Measurements from ENCODE around the gene IRF2BP2. TPM values are rescaled to one million over a fixed set of nuclear protein-coding genes. Genes with fewer than 3 reads are reported as not detected.
A peak's percentile ranks its signal among the peaks of the same experiment; 100 is the strongest.

Gene IRF2BP2
- total RNA-seq, 1 donor from 2014 or later: 55.6 TPM

GRCh38 chr1:234620272-234621126 is 10.5 kb upstream of the IRF2BP2 start:
- TF ChIP-seq CTCF (conservative IDR thresholded peaks at IDR 0.05): no peak
- H3K27me3 Mint-ChIP-seq (ENCODE audit: low read depth): no peaks in the 10 kb centered on the region
- H3K9me3 Mint-ChIP-seq: no peaks in the 10 kb centered on the region
- no peak overlapping the region for H3K27ac Mint-ChIP-seq (ENCODE audit: unreplicated experiment)
- H3K4me3 Mint-ChIP-seq: no peak overlapping the region
- H3K4me1 Mint-ChIP-seq: peaks cover 43% of the 10 kb centered on the region
- H3K36me3 Mint-ChIP-seq (ENCODE audit: low read depth): no peaks in the 10 kb centered on the region
- no peak for DNase-seq (ENCODE audit: low read depth, low spot score)

- Mint-ChIP-seq H3K4me3 (no peak overlapping the region), H3K4me1 (peaks cover 43% of the 10 kb centered on the region), H3K36me3 (ENCODE audit: low read depth) (no peaks in the 10 kb centered on the region), H3K27ac (ENCODE audit: unreplicated experiment) (no peak overlapping the region), H3K27me3 (ENCODE audit: low read depth) (no peaks in the 10 kb centered on the region), H3K9me3 (no peaks in the 10 kb centered on the region)
- TF ChIP-seq CTCF (conservative IDR thresholded peaks at IDR 0.05): no peak
- no peak for DNase-seq (ENCODE audit: low read depth, low spot score)
Observed at GRCh38 chr1:234619794-234620247, 9.8 kb upstream of the IRF2BP2 start.

GRCh38 chr1:234619071-234619480 is 9.1 kb upstream of the IRF2BP2 start:
- no peak for TF ChIP-seq CTCF (conservative IDR thresholded peaks at IDR 0.05)
- no peaks in the 10 kb centered on the region for H3K9me3 Mint-ChIP-seq
- H3K27ac Mint-ChIP-seq (ENCODE audit: unreplicated experiment): peak overlapping the region; percentile 81
- no peaks in the 10 kb centered on the region for H3K36me3 Mint-ChIP-seq (ENCODE audit: low read depth)
- no peak for DNase-seq (ENCODE audit: low read depth, low spot score)
- no peaks in the 10 kb centered on the region for H3K27me3 Mint-ChIP-seq (ENCODE audit: low read depth)
- no peak overlapping the region for H3K4me3 Mint-ChIP-seq
- peaks cover 46% of the 10 kb centered on the region for H3K4me1 Mint-ChIP-seq

- TF ChIP-seq CTCF (conservative IDR thresholded peaks at IDR 0.05): no peak
- H3K9me3 Mint-ChIP-seq: no peaks in the 10 kb centered on the region
- DNase-seq (ENCODE audit: low read depth, low spot score): no peak
- H3K4me1 Mint-ChIP-seq: peaks cover 50% of the 10 kb centered on the region
- H3K27ac Mint-ChIP-seq (ENCODE audit: unreplicated experiment): peak overlapping the region; percentile 81
- H3K27me3 Mint-ChIP-seq (ENCODE audit: low read depth): no peaks in the 10 kb centered on the region
- H3K36me3 Mint-ChIP-seq (ENCODE audit: low read depth): no peaks in the 10 kb centered on the region
- no peak overlapping the region for H3K4me3 Mint-ChIP-seq
Observed at GRCh38 chr1:234618737-234619049, 8.7 kb upstream of the IRF2BP2 start.

GRCh38 chr1:234617986-234618736 is 8.2 kb upstream of the IRF2BP2 start:
- no peak overlapping the region for H3K4me3 Mint-ChIP-seq

More at GRCh38 chr1:234617986-234618736, 8.2 kb upstream of the IRF2BP2 start:
- peaks cover 55% of the 10 kb centered on the region for H3K4me1 Mint-ChIP-seq
- no peaks in the 10 kb centered on the region for H3K36me3 Mint-ChIP-seq (ENCODE audit: low read depth)
- no peaks in the 10 kb centered on the region for H3K27me3 Mint-ChIP-seq (ENCODE audit: low read depth)
- peak overlapping the region; percentile 81 for H3K27ac Mint-ChIP-seq (ENCODE audit: unreplicated experiment)
- no peak for DNase-seq (ENCODE audit: low read depth, low spot score)
- no peak for TF ChIP-seq CTCF (conservative IDR thresholded peaks at IDR 0.05)
- no peaks in the 10 kb centered on the region for H3K9me3 Mint-ChIP-seq

Data from neural crest cell (in vitro differentiated cells).